ENCODE results near the gene DPF1. TPM values are rescaled to one million over a fixed set of nuclear protein-coding genes. Genes with fewer than 3 reads are reported as not detected.

DPF1 gene
- total and polyA plus RNA-seq, 2 donors (not counting 1 experiment from before 2014, with no cell fraction given): 0.50 to 1.6 TPM

GRCh38 chr19:38182536-38183210 is 41.3 kb downstream of the DPF1 start:
- H3K9me3 ChIP-seq (ENCODE audit: control insufficient read depth, insufficient read depth, low read depth, low read length): no peaks in the 10 kb centered on the region
- no peak overlapping the region for H3K27ac ChIP-seq (ENCODE audit: insufficient read depth, low read length)
- H4K20me1 ChIP-seq (ENCODE audit: control insufficient read depth, extremely low read depth, insufficient read depth, low read length): no peaks in the 10 kb centered on the region
- no peak overlapping the region for H2AFZ ChIP-seq (ENCODE audit: low read length)
- peak overlapping the region in 1 of 4 experiments; percentile 54 for H3K4me3 ChIP-seq (replicated peaks in 1 of 4; ENCODE audit: control extremely low read depth in 1 of 4, insufficient read depth in 1 of 4, low read depth in 3 of 4, low read length in 4 of 4)
- H3K4me2 ChIP-seq (ENCODE audit: extremely low read depth, insufficient read depth, low read length): peak overlapping the region; percentile 11
- peaks cover 10% of the 10 kb centered on the region for H3K4me1 ChIP-seq (ENCODE audit: control insufficient read depth, extremely low read depth, insufficient read depth, low read length)
- no peaks in the 10 kb centered on the region for H3K79me2 ChIP-seq (ENCODE audit: control insufficient read depth, insufficient read depth, low read length)
- no peak for DNase-seq (ENCODE audit: low read depth in 2 of 2)
- H3K27me3 ChIP-seq (ENCODE audit: control insufficient read depth, insufficient read depth, low read length): no peaks in the 10 kb centered on the region
- no peak for TF ChIP-seq EZH2 (IDR thresholded peaks at IDR 0.05; ENCODE audit: low read length, missing control alignments)
- TF ChIP-seq, protein P1, sequence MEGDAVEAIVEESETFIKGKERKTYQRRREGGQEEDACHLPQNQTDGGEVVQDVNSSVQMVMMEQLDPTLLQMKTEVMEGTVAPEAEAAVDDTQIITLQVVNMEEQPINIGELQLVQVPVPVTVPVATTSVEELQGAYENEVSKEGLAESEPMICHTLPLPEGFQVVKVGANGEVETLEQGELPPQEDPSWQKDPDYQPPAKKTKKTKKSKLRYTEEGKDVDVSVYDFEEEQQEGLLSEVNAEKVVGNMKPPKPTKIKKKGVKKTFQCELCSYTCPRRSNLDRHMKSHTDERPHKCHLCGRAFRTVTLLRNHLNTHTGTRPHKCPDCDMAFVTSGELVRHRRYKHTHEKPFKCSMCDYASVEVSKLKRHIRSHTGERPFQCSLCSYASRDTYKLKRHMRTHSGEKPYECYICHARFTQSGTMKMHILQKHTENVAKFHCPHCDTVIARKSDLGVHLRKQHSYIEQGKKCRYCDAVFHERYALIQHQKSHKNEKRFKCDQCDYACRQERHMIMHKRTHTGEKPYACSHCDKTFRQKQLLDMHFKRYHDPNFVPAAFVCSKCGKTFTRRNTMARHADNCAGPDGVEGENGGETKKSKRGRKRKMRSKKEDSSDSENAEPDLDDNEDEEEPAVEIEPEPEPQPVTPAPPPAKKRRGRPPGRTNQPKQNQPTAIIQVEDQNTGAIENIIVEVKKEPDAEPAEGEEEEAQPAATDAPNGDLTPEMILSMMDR (conservative IDR thresholded peaks at IDR 0.05 in 1 of 2, IDR thresholded peaks at IDR 0.05 in 1 of 2; ENCODE audit: low read depth in 1 of 2, low read length in 2 of 2): no peak
- no peak overlapping the region for H3K9ac ChIP-seq (ENCODE audit: insufficient read depth, low read length)
- no peaks in the 10 kb centered on the region for H3K36me3 ChIP-seq (ENCODE audit: control insufficient read depth, insufficient read depth, low read length)

- Histone ChIP-seq H2AFZ (ENCODE audit: low read length) (no peak overlapping the region), H3K4me3 (replicated peaks in 1 of 4; ENCODE audit: control extremely low read depth in 1 of 4, insufficient read depth in 1 of 4, low read depth in 3 of 4, low read length in 4 of 4) (no peak overlapping the region), H3K79me2 (ENCODE audit: control insufficient read depth, insufficient read depth, low read length) (no peaks in the 10 kb centered on the region), H3K27ac (ENCODE audit: insufficient read depth, low read length) (no peak overlapping the region), H3K36me3 (ENCODE audit: control insufficient read depth, insufficient read depth, low read length) (no peaks in the 10 kb centered on the region), H3K4me2 (ENCODE audit: extremely low read depth, insufficient read depth, low read length) (no peak overlapping the region), H3K4me1 (ENCODE audit: control insufficient read depth, extremely low read depth, insufficient read depth, low read length) (peaks cover 10% of the 10 kb centered on the region), H3K9me3 (ENCODE audit: control insufficient read depth, insufficient read depth, low read depth, low read length) (no peaks in the 10 kb centered on the region), H4K20me1 (ENCODE audit: control insufficient read depth, extremely low read depth, insufficient read depth, low read length) (no peaks in the 10 kb centered on the region), H3K27me3 (ENCODE audit: control insufficient read depth, insufficient read depth, low read length) (no peaks in the 10 kb centered on the region), H3K9ac (ENCODE audit: insufficient read depth, low read length) (no peak overlapping the region)
- no peak for DNase-seq (ENCODE audit: low read depth in 2 of 2)
- TF ChIP-seq, protein P1 (conservative IDR thresholded peaks at IDR 0.05 in 1 of 2, IDR thresholded peaks at IDR 0.05 in 1 of 2; ENCODE audit: low read depth in 1 of 2, low read length in 2 of 2): no peak
- TF ChIP-seq EZH2 (IDR thresholded peaks at IDR 0.05; ENCODE audit: low read length, missing control alignments): no peak
These were observed 44.0 kb downstream of the DPF1 start for GRCh38 chr19:38180071-38180470.

DNA sequence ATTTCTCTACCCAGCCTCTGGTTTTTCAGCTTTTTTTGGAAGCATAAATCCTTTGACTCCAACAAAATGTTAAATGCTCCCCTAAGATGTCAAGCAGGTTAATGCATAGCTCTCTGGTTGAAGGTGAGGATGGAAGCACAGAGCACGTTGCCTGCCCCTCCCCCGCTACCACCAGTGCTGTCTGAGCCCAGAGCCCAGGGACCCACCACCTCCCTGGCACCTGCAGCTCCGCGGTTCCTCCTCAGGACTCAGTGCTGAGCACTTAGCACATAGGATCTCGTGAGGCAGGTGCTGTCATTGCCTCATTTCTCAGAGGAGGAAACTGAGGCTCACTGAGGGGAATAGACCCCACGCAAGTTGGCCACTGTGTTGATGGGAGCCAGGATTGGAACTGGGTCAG is 48.6 kb downstream of the DPF1 start:
- Histone ChIP-seq H3K4me2 (ENCODE audit: extremely low read depth, insufficient read depth, low read length) (no peak overlapping the region), H3K36me3 (ENCODE audit: control insufficient read depth, insufficient read depth, low read length) (no peaks in the 10 kb centered on the region), H3K27ac (ENCODE audit: insufficient read depth, low read length) (no peak overlapping the region), H3K9ac (ENCODE audit: insufficient read depth, low read length) (no peak overlapping the region), H3K4me3 (replicated peaks in 1 of 4; ENCODE audit: control extremely low read depth in 1 of 4, insufficient read depth in 1 of 4, low read depth in 3 of 4, low read length in 4 of 4) (no peak overlapping the region), H3K27me3 (ENCODE audit: control insufficient read depth, insufficient read depth, low read length) (no peaks in the 10 kb centered on the region), H3K79me2 (ENCODE audit: control insufficient read depth, insufficient read depth, low read length) (no peaks in the 10 kb centered on the region), H3K9me3 (ENCODE audit: control insufficient read depth, insufficient read depth, low read depth, low read length) (no peaks in the 10 kb centered on the region), H3K4me1 (ENCODE audit: control insufficient read depth, extremely low read depth, insufficient read depth, low read length) (no peaks in the 10 kb centered on the region), H4K20me1 (ENCODE audit: control insufficient read depth, extremely low read depth, insufficient read depth, low read length) (no peaks in the 10 kb centered on the region), H2AFZ (ENCODE audit: low read length) (no peak overlapping the region)
- TF ChIP-seq, protein P1 (conservative IDR thresholded peaks at IDR 0.05 in 1 of 2, IDR thresholded peaks at IDR 0.05 in 1 of 2; ENCODE audit: low read depth in 1 of 2, low read length in 2 of 2): no peak
- no peak for TF ChIP-seq EZH2 (IDR thresholded peaks at IDR 0.05; ENCODE audit: low read length, missing control alignments)
- DNase-seq (ENCODE audit: low read depth in 2 of 2): no peak
